Adrenal gland (tissue), 5 donors: Measurements from ENCODE around the gene ARHGAP26.

Experiments
- POLR2A ChIP-seq, 2 donors: fragments of 450-650 bp; IDR thresholded peaks; one replicate each; pipeline ENCODE4 v1.6.1; 2017; ENCODE audit warnings: antibody characterized with exemption in 2 of 2, mild to moderate bottlenecking in 2 of 2, moderate library complexity in 1 of 2
- TF ChIP-seq, protein P1 (sequence below), 6 experiments: fragments of 450-650 bp in 4 of 6; fragments of 200-600 bp in 2 of 6; sonication (generic) in 1 of 6; IDR thresholded peaks; 1 replicate in 5 of 6; 2 replicates in 1 of 6; pipeline versions ENCODE4 v1.5.1 to v1.8.0; 2016 to 2021; ENCODE audit warnings: antibody characterized with exemption in 6 of 6, mild to moderate bottlenecking in 2 of 6, moderate library complexity in 1 of 6
- donor health status: DM: no; HTN: no; CAD: no.

GRCh38 chr5:142770650-142771609, 753 bp downstream of the ARHGAP26 start:
- no peak for TF ChIP-seq POLR2A (IDR thresholded peaks at IDR 0.05)
- TF ChIP-seq, protein P1, sequence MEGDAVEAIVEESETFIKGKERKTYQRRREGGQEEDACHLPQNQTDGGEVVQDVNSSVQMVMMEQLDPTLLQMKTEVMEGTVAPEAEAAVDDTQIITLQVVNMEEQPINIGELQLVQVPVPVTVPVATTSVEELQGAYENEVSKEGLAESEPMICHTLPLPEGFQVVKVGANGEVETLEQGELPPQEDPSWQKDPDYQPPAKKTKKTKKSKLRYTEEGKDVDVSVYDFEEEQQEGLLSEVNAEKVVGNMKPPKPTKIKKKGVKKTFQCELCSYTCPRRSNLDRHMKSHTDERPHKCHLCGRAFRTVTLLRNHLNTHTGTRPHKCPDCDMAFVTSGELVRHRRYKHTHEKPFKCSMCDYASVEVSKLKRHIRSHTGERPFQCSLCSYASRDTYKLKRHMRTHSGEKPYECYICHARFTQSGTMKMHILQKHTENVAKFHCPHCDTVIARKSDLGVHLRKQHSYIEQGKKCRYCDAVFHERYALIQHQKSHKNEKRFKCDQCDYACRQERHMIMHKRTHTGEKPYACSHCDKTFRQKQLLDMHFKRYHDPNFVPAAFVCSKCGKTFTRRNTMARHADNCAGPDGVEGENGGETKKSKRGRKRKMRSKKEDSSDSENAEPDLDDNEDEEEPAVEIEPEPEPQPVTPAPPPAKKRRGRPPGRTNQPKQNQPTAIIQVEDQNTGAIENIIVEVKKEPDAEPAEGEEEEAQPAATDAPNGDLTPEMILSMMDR (IDR thresholded peaks at IDR 0.05) = no peak
